Measurements from ENCODE around the gene ZNF705A.
"Not testable (repeated sequence)": the region's sequence is repeated elsewhere in the genome, so short reads cannot be mapped to it uniquely, and the experiment has no call there.

DNA sequence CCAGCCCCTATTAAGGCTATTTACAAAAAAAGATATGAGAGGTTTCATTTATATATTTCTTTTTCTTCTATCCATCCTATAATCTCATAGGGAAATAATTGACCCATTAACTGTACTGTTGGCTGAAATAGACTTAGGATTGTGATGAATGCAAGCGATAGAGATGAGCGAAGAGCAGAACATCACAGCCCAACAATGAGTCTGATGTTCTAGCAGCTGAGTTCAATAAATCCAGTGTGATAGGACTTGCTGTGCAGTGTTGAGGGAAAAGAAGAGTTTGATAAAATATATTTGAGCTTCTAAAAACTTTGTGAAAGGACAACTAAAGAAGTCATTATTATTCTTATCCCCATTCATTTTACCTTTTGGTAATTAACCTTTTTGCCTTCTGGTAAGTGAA is 16.1 kb downstream of the ZNF705A start:
- TF ChIP-seq POLR2A (IDR thresholded peaks at IDR 0.05): not testable (repeated sequence)
- TF ChIP-seq, protein P1, sequence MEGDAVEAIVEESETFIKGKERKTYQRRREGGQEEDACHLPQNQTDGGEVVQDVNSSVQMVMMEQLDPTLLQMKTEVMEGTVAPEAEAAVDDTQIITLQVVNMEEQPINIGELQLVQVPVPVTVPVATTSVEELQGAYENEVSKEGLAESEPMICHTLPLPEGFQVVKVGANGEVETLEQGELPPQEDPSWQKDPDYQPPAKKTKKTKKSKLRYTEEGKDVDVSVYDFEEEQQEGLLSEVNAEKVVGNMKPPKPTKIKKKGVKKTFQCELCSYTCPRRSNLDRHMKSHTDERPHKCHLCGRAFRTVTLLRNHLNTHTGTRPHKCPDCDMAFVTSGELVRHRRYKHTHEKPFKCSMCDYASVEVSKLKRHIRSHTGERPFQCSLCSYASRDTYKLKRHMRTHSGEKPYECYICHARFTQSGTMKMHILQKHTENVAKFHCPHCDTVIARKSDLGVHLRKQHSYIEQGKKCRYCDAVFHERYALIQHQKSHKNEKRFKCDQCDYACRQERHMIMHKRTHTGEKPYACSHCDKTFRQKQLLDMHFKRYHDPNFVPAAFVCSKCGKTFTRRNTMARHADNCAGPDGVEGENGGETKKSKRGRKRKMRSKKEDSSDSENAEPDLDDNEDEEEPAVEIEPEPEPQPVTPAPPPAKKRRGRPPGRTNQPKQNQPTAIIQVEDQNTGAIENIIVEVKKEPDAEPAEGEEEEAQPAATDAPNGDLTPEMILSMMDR (IDR thresholded peaks at IDR 0.05): not testable (repeated sequence)
